Karpas-422 (cell line): ENCODE results near the gene CXCL8. TPM values are rescaled to one million over a fixed set of nuclear protein-coding genes. Genes with fewer than 3 reads are reported as not detected.

Source experiments
- DNase-seq: peaks from one replicate; pipeline ENCODE4 v3.0.0-alpha.2; 2015
- H2AFZ ChIP-seq: fragments of 200-600 bp; sonication (generic); 2 replicates; pipeline ENCODE4 v1.6.1; 2014; ENCODE audit warnings: antibody characterized with exemption, low read length, mixed read lengths
- H3K27ac ChIP-seq: fragments of 200-600 bp; sonication (generic); 2 replicates; pipeline ENCODE4 v1.5.1; 2014; ENCODE audit warnings: mild to moderate bottlenecking, low read length, moderate library complexity
- H3K27me3 ChIP-seq: fragments of 200-600 bp; sonication (generic); 2 replicates; pipeline ENCODE4 v1.6.1; 2014; ENCODE audit warnings: low read length, mixed read lengths
- H3K36me3 ChIP-seq: fragments of 200-600 bp; sonication (generic); 2 replicates; pipeline ENCODE4 v1.6.1; 2014; ENCODE audit warnings: low read length, mixed read lengths; ENCODE audit not compliant: insufficient read depth
- H3K4me1 ChIP-seq: fragments of 200-600 bp; sonication (generic); 2 replicates; pipeline ENCODE4 v1.6.1; 2014; ENCODE audit warnings: mild to moderate bottlenecking, low read length, mixed read lengths
- H3K4me2 ChIP-seq: fragments of 200-600 bp; sonication (generic); 2 replicates; pipeline ENCODE4 v1.6.1; 2014; ENCODE audit warnings: low read length, low read depth, mild to moderate bottlenecking; ENCODE audit not compliant: poor library complexity, severe bottlenecking
- H3K4me3 ChIP-seq: fragments of 200-600 bp; sonication (generic); 2 replicates; pipeline ENCODE4 v1.5.1; 2014; ENCODE audit warnings: mild to moderate bottlenecking, antibody characterized with exemption, low read length, mixed read lengths
- H3K79me2 ChIP-seq: fragments of 200-600 bp; sonication (generic); 2 replicates; pipeline ENCODE4 v1.6.1; 2014; ENCODE audit warnings: mild to moderate bottlenecking, low read length, mixed read lengths
- H3K9ac ChIP-seq: fragments of 200-600 bp; sonication (generic); 2 replicates; pipeline ENCODE4 v1.6.0; 2014; ENCODE audit warnings: low read length
- H3K9me2 ChIP-seq: fragments of 200-600 bp; sonication (generic), shearing (Covaris generic); replicated peaks from 2 replicates; pipeline ENCODE4 v1.6.0; 2014; ENCODE audit warnings: mild to moderate bottlenecking, low read length, moderate library complexity; ENCODE audit not compliant: insufficient read depth
- H3K9me3 ChIP-seq: fragments of 300-700, 200-600 bp; sonication (generic); 2 replicates; pipeline ENCODE4 v1.6.1; 2014; ENCODE audit warnings: low read length, mixed read lengths
- H4K20me1 ChIP-seq: fragments of 200-600 bp; sonication (generic); 2 replicates; pipeline ENCODE4 v1.6.1; 2014; ENCODE audit warnings: mild to moderate bottlenecking, antibody characterized with exemption, low read length, low read depth; ENCODE audit not compliant: insufficient read depth
- total RNA-seq: library from RNA; depleted of rRNA; stranded (reverse); fragments of >200 nt; shearing (Covaris generic); gene quantifications from 2 replicates; pipeline ENCODE4 v1.2.3, GENCODE V29; 2014; ENCODE audit warnings: low replicate concordance

Gene CXCL8
- total RNA-seq, 1 experiment from 2014 or later: not detected

DNA sequence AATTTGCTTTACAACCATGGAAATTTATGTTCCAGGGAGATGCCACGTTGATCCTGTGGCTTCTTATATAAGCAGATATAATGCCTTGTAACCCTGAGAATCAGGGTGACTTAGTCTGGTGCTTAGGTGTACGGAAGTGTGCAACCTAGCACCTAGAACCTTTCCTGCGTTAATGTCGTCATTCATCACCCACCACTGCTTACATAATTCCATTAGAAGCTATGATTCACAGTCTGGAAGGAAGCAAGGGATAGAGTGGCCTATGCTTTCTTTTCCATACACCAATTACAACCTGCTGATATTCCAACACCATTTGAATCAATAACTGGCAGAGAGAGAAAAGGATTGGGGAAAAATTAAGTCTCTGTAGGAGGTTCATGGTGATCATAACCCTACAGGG, 17.3 kb upstream of the CXCL8 start:
- H3K27ac ChIP-seq: no peak overlapping the region
- no peak overlapping the region for H3K4me3 ChIP-seq
- no peaks in the 10 kb centered on the region for H3K4me1 ChIP-seq
- no peaks in the 10 kb centered on the region for H3K36me3 ChIP-seq
- no peak for DNase-seq
- no peaks in the 10 kb centered on the region for H3K9me2 ChIP-seq
- no peaks in the 10 kb centered on the region for H3K27me3 ChIP-seq
- H2AFZ ChIP-seq: no peak overlapping the region
- H3K9me3 ChIP-seq: no peaks in the 10 kb centered on the region
- H3K9ac ChIP-seq: no peak overlapping the region
- no peaks in the 10 kb centered on the region for H3K79me2 ChIP-seq
- no peaks in the 10 kb centered on the region for H4K20me1 ChIP-seq
- H3K4me2 ChIP-seq: no peak overlapping the region

DNA sequence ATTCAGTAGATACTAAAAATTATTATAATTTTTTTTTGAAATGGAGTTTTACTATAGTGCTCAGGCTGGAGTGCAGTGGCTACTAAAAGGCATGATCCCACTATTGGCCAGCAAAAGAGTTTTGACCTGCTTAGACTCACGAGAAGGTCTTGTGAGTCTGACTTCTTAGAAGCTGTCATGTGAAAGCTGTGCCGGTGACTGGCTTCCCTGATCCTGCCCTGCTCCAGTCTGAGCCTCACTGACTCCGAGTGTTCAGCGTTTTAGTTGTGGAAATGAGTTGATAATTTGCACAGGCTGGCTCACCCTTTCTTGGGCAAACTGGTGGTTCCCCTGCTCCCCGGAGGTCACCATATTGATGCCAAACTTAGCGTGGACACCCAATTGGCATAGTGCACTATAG, 16.4 kb upstream of the CXCL8 start:
- no peaks in the 10 kb centered on the region for H3K9me2 ChIP-seq
- H4K20me1 ChIP-seq: no peaks in the 10 kb centered on the region
- no peaks in the 10 kb centered on the region for H3K4me1 ChIP-seq
- no peak overlapping the region for H3K9ac ChIP-seq
- no peak overlapping the region for H3K27ac ChIP-seq
- H3K9me3 ChIP-seq: no peaks in the 10 kb centered on the region
- H3K27me3 ChIP-seq: no peaks in the 10 kb centered on the region
- H3K36me3 ChIP-seq: no peaks in the 10 kb centered on the region
- H3K4me3 ChIP-seq: no peak overlapping the region
- no peaks in the 10 kb centered on the region for H3K79me2 ChIP-seq
- no peak for DNase-seq
- no peak overlapping the region for H2AFZ ChIP-seq
- H3K4me2 ChIP-seq: no peak overlapping the region

DNA sequence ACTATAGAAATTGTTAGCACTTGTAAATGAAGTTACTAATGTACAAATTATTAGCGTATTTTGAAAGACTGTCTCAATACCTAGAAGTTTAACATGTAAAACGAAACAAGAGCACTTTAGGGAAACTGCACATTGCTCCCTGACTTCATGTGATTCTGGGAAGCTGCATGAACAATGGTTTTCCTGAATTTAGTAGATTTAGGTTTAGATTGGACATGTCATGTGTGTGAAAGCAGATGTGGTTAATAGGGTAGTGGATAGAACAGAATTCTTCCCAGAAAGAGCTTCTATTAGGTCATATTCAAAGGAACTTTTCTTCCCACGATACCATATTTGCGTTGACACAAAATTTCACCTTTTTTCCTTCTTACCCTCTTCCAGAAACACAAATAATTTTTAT, 14.9 kb upstream of the CXCL8 start:
- no peak overlapping the region for H3K4me2 ChIP-seq

GRCh38 chr4:73725985-73726384, 14.4 kb upstream of the CXCL8 start:
- no peak overlapping the region for H3K4me2 ChIP-seq
- H3K9me3 ChIP-seq: no peaks in the 10 kb centered on the region
- no peak for DNase-seq
- H3K9me2 ChIP-seq: no peaks in the 10 kb centered on the region
- no peak overlapping the region for H3K27ac ChIP-seq
- no peak overlapping the region for H3K4me3 ChIP-seq
- no peaks in the 10 kb centered on the region for H3K27me3 ChIP-seq
- H3K79me2 ChIP-seq: no peaks in the 10 kb centered on the region
- no peaks in the 10 kb centered on the region for H4K20me1 ChIP-seq
- no peaks in the 10 kb centered on the region for H3K4me1 ChIP-seq
- no peaks in the 10 kb centered on the region for H3K36me3 ChIP-seq
- no peak overlapping the region for H3K9ac ChIP-seq
- no peak overlapping the region for H2AFZ ChIP-seq

More for the DNA sequence above, 14.9 kb upstream of the CXCL8 start:
- Histone ChIP-seq H3K9me3 (no peaks in the 10 kb centered on the region), H2AFZ (no peak overlapping the region), H3K27me3 (no peaks in the 10 kb centered on the region), H3K4me1 (no peaks in the 10 kb centered on the region), H3K27ac (no peak overlapping the region), H3K9ac (no peak overlapping the region), H4K20me1 (no peaks in the 10 kb centered on the region), H3K36me3 (no peaks in the 10 kb centered on the region), H3K4me3 (no peak overlapping the region), H3K9me2 (no peaks in the 10 kb centered on the region), H3K79me2 (no peaks in the 10 kb centered on the region)
- no peak for DNase-seq

DNA sequence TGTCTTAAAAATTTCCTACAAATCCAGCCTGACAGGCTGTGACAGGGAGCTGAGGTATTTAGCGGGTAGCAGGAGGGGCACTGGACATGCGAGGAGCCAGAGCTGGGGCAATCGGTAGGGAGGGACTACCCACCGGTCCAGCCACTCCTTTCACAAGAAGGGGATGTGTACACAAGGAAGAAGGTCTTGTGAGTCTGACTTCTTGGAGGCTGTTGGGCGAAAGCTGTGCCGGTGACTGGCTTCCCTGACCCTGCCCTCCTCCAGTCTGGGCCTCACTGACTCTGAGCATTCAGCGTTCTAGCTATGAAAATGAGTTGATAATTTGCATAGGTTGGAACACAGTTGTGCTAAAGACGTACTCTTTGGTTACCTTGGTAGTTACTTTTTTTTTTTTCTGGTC, 12.7 kb upstream of the CXCL8 start:
- no peak overlapping the region for H2AFZ ChIP-seq
- H3K36me3 ChIP-seq: no peaks in the 10 kb centered on the region
- no peak overlapping the region for H3K9ac ChIP-seq
- H3K9me2 ChIP-seq: no peaks in the 10 kb centered on the region
- H3K27ac ChIP-seq: no peak overlapping the region
- DNase-seq: no peak
- no peaks in the 10 kb centered on the region for H3K79me2 ChIP-seq
- no peaks in the 10 kb centered on the region for H3K9me3 ChIP-seq
- no peaks in the 10 kb centered on the region for H4K20me1 ChIP-seq
- H3K27me3 ChIP-seq: no peaks in the 10 kb centered on the region
- no peak overlapping the region for H3K4me2 ChIP-seq
- H3K4me3 ChIP-seq: no peak overlapping the region
- no peaks in the 10 kb centered on the region for H3K4me1 ChIP-seq

GRCh38 chr4:73728091-73728741, 12.2 kb upstream of the CXCL8 start:
- no peaks in the 10 kb centered on the region for H3K4me1 ChIP-seq
- no peaks in the 10 kb centered on the region for H3K9me2 ChIP-seq
- no peaks in the 10 kb centered on the region for H3K27me3 ChIP-seq
- no peak for DNase-seq
- no peak overlapping the region for H3K4me3 ChIP-seq
- H4K20me1 ChIP-seq: no peaks in the 10 kb centered on the region
- no peak overlapping the region for H3K9ac ChIP-seq
- H2AFZ ChIP-seq: no peak overlapping the region
- H3K79me2 ChIP-seq: no peaks in the 10 kb centered on the region
- no peak overlapping the region for H3K27ac ChIP-seq
- no peaks in the 10 kb centered on the region for H3K9me3 ChIP-seq
- H3K36me3 ChIP-seq: no peaks in the 10 kb centered on the region
- no peak overlapping the region for H3K4me2 ChIP-seq

- H4K20me1 ChIP-seq: no peaks in the 10 kb centered on the region
- H2AFZ ChIP-seq: no peak overlapping the region
- no peak overlapping the region for H3K4me3 ChIP-seq
- DNase-seq: peak; percentile 76
- H3K27ac ChIP-seq: no peak overlapping the region
- H3K27me3 ChIP-seq: no peaks in the 10 kb centered on the region
- H3K79me2 ChIP-seq: no peaks in the 10 kb centered on the region
- no peaks in the 10 kb centered on the region for H3K4me1 ChIP-seq
- no peaks in the 10 kb centered on the region for H3K9me3 ChIP-seq
- no peak overlapping the region for H3K9ac ChIP-seq
- no peaks in the 10 kb centered on the region for H3K9me2 ChIP-seq
- H3K36me3 ChIP-seq: no peaks in the 10 kb centered on the region
- H3K4me2 ChIP-seq: no peak overlapping the region
Observed at GRCh38 chr4:73729534-73730165, 10.7 kb upstream of the CXCL8 start.

DNA sequence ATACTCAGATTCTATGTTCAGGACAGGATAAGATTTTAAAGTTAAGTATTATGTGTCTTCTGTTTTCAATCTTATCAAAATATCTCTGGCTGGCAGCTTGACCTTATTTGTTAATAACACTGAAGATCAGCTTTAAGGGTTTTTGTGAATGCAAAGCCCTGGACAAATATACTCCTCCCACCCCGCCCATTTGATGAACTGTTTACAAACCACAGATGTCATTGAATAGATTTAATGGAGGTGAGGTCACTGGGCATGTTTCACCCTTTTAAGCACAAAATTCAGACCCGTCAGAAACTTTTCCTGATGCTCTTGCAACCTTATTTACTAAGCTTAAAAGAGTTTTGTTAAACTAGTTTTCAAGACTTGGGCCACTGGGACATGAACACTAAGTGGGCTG, 10.1 kb upstream of the CXCL8 start:
- no peak for DNase-seq
- Histone ChIP-seq H3K27me3 (no peaks in the 10 kb centered on the region), H3K9ac (no peak overlapping the region), H4K20me1 (no peaks in the 10 kb centered on the region), H3K4me1 (no peaks in the 10 kb centered on the region), H3K9me2 (no peaks in the 10 kb centered on the region), H3K4me2 (no peak overlapping the region), H3K9me3 (no peaks in the 10 kb centered on the region), H3K79me2 (no peaks in the 10 kb centered on the region), H2AFZ (no peak overlapping the region), H3K4me3 (no peak overlapping the region), H3K27ac (no peak overlapping the region), H3K36me3 (no peaks in the 10 kb centered on the region)
